SK-N-SH treated with all-trans-retinoic acid at 6 μM for 48 hours (cell line): ENCODE results near the gene PRR12.

Experiments used
- ATAC-seq: fragments of 200-7000 bp; cut with Tn5 transposase; 3 replicates; pipeline ENCODE4 v1.9.1; 2020; ENCODE audit warnings: mild to moderate bottlenecking, moderate library complexity
- ARNTL ChIP-seq: fragments of 450-650 bp; formaldehyde crosslinking; IDR thresholded peaks from 2 replicates; pipeline ENCODE4 v1.5.0; 2020; ENCODE audit warnings: low read depth, mild to moderate bottlenecking, moderate library complexity, borderline replicate concordance
- BACH2 ChIP-seq: fragments of 250-450 bp; sonication (Bioruptor Pico); IDR thresholded peaks from 2 replicates; pipeline ENCODE4 v1.9.0; 2021; ENCODE audit warnings: mild to moderate bottlenecking, borderline replicate concordance
- CSDC2 ChIP-seq: fragments of 250-450 bp; sonication (Bioruptor Pico); IDR thresholded peaks from 2 replicates; pipeline ENCODE4 v1.5.0; 2020; ENCODE audit warnings: mild to moderate bottlenecking, moderate library complexity
- CSRNP3 ChIP-seq: fragments of 250-450 bp; sonication (Bioruptor Pico); IDR thresholded peaks from 2 replicates; pipeline ENCODE4 v1.5.1; 2021; ENCODE audit warnings: mild to moderate bottlenecking, moderate library complexity
- ESRRG ChIP-seq: fragments of 250-450 bp; sonication (Bioruptor Pico); IDR thresholded peaks from 2 replicates; pipeline ENCODE4 v1.6.1; 2021; ENCODE audit warnings: mild to moderate bottlenecking
- GLIS3 ChIP-seq: fragments of 250-450 bp; sonication (Bioruptor Pico); IDR thresholded peaks from 2 replicates; pipeline ENCODE4 v1.5.0; 2020; ENCODE audit warnings: mild to moderate bottlenecking, moderate library complexity
- ISL1 ChIP-seq: fragments of 250-450 bp; sonication (Bioruptor Pico); IDR thresholded peaks from 2 replicates; pipeline ENCODE4 v2.1.2; 2022; ENCODE audit warnings: mild to moderate bottlenecking, moderate library complexity
- OSR1 ChIP-seq: fragments of 250-450 bp; sonication (Bioruptor Pico); IDR thresholded peaks from 2 replicates; pipeline ENCODE4 v1.8.0; 2022; ENCODE audit warnings: moderate library complexity, mild to moderate bottlenecking, inconsistent platforms
- PATZ1 ChIP-seq: fragments of 250-450 bp; sonication (Bioruptor Pico); IDR thresholded peaks from 2 replicates; pipeline ENCODE4 v1.8.0; 2020; ENCODE audit warnings: mild to moderate bottlenecking, moderate library complexity, borderline replicate concordance
- PPARA ChIP-seq: fragments of 250-450 bp; sonication (Bioruptor Pico); IDR thresholded peaks from 2 replicates; pipeline ENCODE4 v1.5.0; 2020; ENCODE audit warnings: mild to moderate bottlenecking, borderline replicate concordance
- RARB ChIP-seq: fragments of 250-450 bp; sonication (Bioruptor Pico); IDR thresholded peaks from 2 replicates; pipeline ENCODE4 v1.8.0; 2021; ENCODE audit warnings: mild to moderate bottlenecking, moderate library complexity
- SNAI2 ChIP-seq: fragments of 250-450 bp; sonication (Bioruptor Pico); IDR thresholded peaks from 2 replicates; pipeline ENCODE4 v1.5.0; 2020; ENCODE audit warnings: mild to moderate bottlenecking, moderate library complexity
- TOX ChIP-seq: fragments of 250-450 bp; sonication (Bioruptor Pico); IDR thresholded peaks from 2 replicates; pipeline ENCODE4 v1.8.0; 2021; ENCODE audit warnings: mild to moderate bottlenecking, moderate library complexity, borderline replicate concordance
- ZFP3 ChIP-seq: fragments of 250-450 bp; sonication (Bioruptor Pico); IDR thresholded peaks from 2 replicates; pipeline ENCODE4 v1.5.0; 2020; ENCODE audit warnings: mild to moderate bottlenecking, moderate library complexity
- ZNF565 ChIP-seq: fragments of 450-650 bp; formaldehyde crosslinking; conservative IDR thresholded peaks from 2 replicates; pipeline ENCODE4 v1.5.0; 2020; ENCODE audit warnings: low read depth, mild to moderate bottlenecking, moderate library complexity
- ZNF70 ChIP-seq: fragments of 450-650 bp; formaldehyde crosslinking; IDR thresholded peaks from 2 replicates; pipeline ENCODE4 v1.5.0; 2020; ENCODE audit warnings: mild to moderate bottlenecking, moderate library complexity
- ZNF8 ChIP-seq: fragments of 450-650 bp; formaldehyde crosslinking; IDR thresholded peaks from 2 replicates; pipeline ENCODE4 v1.5.0; 2020; ENCODE audit warnings: mild to moderate bottlenecking, moderate library complexity
- TF ChIP-seq, protein P1 (sequence below): fragments of 250-450 bp; sonication (Bioruptor Pico); IDR thresholded peaks from 2 replicates; pipeline ENCODE4 v1.5.0; 2020; ENCODE audit warnings: mild to moderate bottlenecking, moderate library complexity
- TF ChIP-seq, protein P2 (sequence below): fragments of 250-450 bp; sonication (Bioruptor Pico); IDR thresholded peaks from 2 replicates; pipeline ENCODE4 v1.8.0; 2021; ENCODE audit warnings: low read depth, mild to moderate bottlenecking, moderate library complexity, borderline replicate concordance

Gene PRR12

DNA sequence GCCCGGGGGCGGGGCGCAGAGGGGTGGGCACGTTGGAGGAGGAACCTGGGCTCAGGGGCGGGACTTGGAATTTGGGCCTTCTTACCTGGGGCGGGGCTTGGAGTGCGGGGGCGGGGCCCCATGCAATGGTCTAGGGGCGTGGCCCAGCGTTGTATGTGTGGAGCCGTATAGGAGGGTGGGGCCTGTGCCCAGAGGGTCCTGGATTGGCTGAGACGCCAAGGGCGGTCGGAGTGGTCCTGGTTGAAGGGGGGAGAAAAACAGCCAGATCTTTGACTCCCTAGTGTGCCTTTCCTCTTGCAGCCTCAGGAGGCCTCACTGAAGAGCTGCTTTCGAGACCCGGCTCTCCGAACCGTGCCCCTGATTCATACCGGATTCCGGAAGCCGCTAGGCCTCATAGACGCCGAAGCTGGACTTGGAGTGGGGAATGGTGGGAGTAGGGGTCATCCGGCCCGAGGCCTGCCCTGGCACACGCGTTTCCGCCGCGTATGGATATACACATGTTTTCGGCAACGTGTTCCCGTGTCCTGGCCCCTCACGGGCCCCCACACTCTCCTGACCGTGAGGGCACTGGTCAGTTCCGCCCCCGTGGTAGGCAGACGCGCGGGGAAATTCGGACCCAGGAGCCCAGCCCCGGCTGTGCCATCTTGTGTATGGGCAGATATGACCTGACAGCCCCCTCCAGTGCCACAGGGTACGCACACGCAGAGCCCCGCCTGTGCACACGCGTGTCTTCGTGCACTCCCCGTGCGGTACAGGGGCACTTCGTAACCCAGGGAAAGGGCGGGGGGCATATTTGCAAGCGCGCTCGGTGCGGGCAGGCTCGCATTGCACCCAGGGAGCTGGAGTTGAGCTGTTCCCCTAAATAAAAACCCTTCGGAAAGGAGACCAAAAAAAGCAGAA, 661 bp upstream of the PRR12 start:
- TF ChIP-seq, protein P1, sequence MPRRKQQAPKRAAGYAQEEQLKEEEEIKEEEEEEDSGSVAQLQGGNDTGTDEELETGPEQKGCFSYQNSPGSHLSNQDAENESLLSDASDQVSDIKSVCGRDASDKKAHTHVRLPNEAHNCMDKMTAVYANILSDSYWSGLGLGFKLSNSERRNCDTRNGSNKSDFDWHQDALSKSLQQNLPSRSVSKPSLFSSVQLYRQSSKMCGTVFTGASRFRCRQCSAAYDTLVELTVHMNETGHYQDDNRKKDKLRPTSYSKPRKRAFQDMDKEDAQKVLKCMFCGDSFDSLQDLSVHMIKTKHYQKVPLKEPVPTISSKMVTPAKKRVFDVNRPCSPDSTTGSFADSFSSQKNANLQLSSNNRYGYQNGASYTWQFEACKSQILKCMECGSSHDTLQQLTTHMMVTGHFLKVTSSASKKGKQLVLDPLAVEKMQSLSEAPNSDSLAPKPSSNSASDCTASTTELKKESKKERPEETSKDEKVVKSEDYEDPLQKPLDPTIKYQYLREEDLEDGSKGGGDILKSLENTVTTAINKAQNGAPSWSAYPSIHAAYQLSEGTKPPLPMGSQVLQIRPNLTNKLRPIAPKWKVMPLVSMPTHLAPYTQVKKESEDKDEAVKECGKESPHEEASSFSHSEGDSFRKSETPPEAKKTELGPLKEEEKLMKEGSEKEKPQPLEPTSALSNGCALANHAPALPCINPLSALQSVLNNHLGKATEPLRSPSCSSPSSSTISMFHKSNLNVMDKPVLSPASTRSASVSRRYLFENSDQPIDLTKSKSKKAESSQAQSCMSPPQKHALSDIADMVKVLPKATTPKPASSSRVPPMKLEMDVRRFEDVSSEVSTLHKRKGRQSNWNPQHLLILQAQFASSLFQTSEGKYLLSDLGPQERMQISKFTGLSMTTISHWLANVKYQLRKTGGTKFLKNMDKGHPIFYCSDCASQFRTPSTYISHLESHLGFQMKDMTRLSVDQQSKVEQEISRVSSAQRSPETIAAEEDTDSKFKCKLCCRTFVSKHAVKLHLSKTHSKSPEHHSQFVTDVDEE (CRISPR knock-in tag): no peak
- TF ChIP-seq GLIS3 (CRISPR knock-in tag): 0 out of 2 replicates have a peak, but pooled peaks have one; percentile 14
- TF ChIP-seq PATZ1 (CRISPR knock-in tag): 0 out of 2 replicates have a peak, but pooled peaks have one; percentile 14
- TF ChIP-seq, all 23 proteins: peak for 2
- peak; percentile 87 for ATAC-seq

GRCh38 chr19:49591731-49592485, 926 bp downstream of the PRR12 start:
- TF ChIP-seq ISL1: no peak
- peak; percentile 80; the same call in 1 of the 2 replicates for TF ChIP-seq PATZ1 (CRISPR knock-in tag)
- ATAC-seq: peak; percentile 0

DNA sequence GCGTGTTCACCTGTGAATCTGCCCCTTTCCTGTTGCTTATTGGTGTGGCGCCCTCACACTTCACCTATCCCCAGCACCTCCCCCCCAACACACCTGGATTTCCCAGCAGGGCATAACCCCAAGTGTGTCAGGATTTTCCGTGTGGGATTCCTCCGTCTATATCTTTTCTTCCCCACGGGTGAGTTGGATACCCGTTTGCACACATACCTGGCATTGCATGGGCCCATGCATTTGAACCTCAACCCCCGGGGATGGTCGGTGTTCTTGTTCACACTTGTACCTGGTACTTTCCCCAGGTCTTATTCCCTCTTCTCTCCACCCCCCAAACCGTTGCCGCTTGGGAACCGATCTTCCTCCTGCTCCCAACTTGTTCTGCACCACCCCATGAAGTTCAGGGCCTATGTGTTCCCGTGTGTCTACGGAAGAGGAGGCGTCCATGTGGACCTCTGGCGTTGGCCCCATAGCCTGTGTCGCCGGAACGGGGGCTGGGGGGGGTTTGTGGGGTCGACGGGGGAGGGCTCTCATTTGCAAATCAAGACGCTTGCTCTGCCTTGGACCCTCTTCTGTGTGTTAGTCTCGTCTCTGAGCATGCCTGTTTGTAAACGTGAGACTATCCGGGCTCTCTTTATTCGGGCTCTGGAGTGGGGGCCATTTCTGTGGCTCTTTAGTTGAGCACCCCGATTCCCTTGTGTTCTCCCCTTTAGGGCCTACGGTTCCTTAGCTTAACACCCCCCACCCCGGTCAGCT, 1.7 kb downstream of the PRR12 start:
- no peak for ATAC-seq
- TF ChIP-seq ZFP3: no peak
- no peak for TF ChIP-seq ZNF565 (CRISPR knock-in tag)
- no peak; the same call in 1 of the 2 replicates for TF ChIP-seq PATZ1 (CRISPR knock-in tag)
- TF ChIP-seq CSRNP3 (CRISPR knock-in tag): no peak
- no peak for TF ChIP-seq ZNF70
- TF ChIP-seq RARB (CRISPR knock-in tag): no peak
- TF ChIP-seq CSDC2: no peak
- no peak for TF ChIP-seq BACH2 (CRISPR knock-in tag)
- TF ChIP-seq TOX (CRISPR knock-in tag): no peak
- TF ChIP-seq, protein P2, sequence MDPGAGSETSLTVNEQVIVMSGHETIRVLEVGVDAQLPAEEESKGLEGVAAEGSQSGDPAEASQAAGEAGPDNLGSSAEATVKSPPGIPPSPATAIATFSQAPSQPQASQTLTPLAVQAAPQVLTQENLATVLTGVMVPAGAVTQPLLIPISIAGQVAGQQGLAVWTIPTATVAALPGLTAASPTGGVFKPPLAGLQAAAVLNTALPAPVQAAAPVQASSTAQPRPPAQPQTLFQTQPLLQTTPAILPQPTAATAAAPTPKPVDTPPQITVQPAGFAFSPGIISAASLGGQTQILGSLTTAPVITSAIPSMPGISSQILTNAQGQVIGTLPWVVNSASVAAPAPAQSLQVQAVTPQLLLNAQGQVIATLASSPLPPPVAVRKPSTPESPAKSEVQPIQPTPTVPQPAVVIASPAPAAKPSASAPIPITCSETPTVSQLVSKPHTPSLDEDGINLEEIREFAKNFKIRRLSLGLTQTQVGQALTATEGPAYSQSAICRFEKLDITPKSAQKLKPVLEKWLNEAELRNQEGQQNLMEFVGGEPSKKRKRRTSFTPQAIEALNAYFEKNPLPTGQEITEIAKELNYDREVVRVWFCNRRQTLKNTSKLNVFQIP: no peak
- TF ChIP-seq GLIS3 (CRISPR knock-in tag): no peak
- TF ChIP-seq ESRRG (CRISPR knock-in tag): no peak
- TF ChIP-seq OSR1 (CRISPR knock-in tag): no peak
- TF ChIP-seq, protein P1 (CRISPR knock-in tag): no peak
- TF ChIP-seq PPARA (CRISPR knock-in tag): no peak
- TF ChIP-seq SNAI2: no peak
- TF ChIP-seq ISL1: no peak
- no peak for TF ChIP-seq ZNF8 (CRISPR knock-in tag)
- no peak for TF ChIP-seq ARNTL (CRISPR knock-in tag)
